HG02943 (cell line): ENCODE data around the gene PRSS8.
"Not testable (repeated sequence)": the region's sequence is repeated elsewhere in the genome, so short reads cannot be mapped to it uniquely, and the experiment has no call there.

Experiments
- ATAC-seq: cut with Tn5 transposase; IDR thresholded peaks from one replicate; pipeline ENCODE4 v1.9.1; 2021; ENCODE audit warnings: mild to moderate bottlenecking, low read depth, moderate library complexity; ENCODE audit not compliant: unreplicated experiment

PRSS8 gene

GRCh38 chr16:31145398-31145990, 10.0 kb upstream of the PRSS8 start:
- ATAC-seq, result no peak

GRCh38 chr16:31144418-31144817, 8.9 kb upstream of the PRSS8 start:
- not testable (repeated sequence) for ATAC-seq

- ATAC-seq, result no peak
These were observed 8.2 kb upstream of the PRSS8 start for GRCh38 chr16:31143694-31144148.

GRCh38 chr16:31143011-31143693, 7.6 kb upstream of the PRSS8 start:
- no peak for ATAC-seq

GRCh38 chr16:31142109-31143010, 6.8 kb upstream of the PRSS8 start:
- peak; percentile 86 for ATAC-seq

- ATAC-seq, result no peak
These were observed 6.1 kb upstream of the PRSS8 start for GRCh38 chr16:31141489-31142108.

- ATAC-seq, result not testable (repeated sequence)
These were observed 5.5 kb upstream of the PRSS8 start for GRCh38 chr16:31141071-31141469.

GRCh38 chr16:31138621-31139578, 3.4 kb upstream of the PRSS8 start:
- ATAC-seq, result no peak

- ATAC-seq, result not testable (repeated sequence)
These were observed 1.4 kb upstream of the PRSS8 start for GRCh38 chr16:31136822-31137499.

- ATAC-seq, result no peak
These were observed 748 bp upstream of the PRSS8 start for GRCh38 chr16:31136287-31136662.

GRCh38 chr16:31134625-31135534, 647 bp downstream of the PRSS8 start:
- ATAC-seq, result no peak

- no peak for ATAC-seq
These were observed 1.4 kb downstream of the PRSS8 start for GRCh38 chr16:31134091-31134571.

GRCh38 chr16:31133046-31133501, 2.5 kb downstream of the PRSS8 start:
- ATAC-seq, result no peak

GRCh38 chr16:31132303-31132979, 3.1 kb downstream of the PRSS8 start:
- no peak for ATAC-seq

- ATAC-seq, result no peak
These were observed 3.7 kb downstream of the PRSS8 start for GRCh38 chr16:31131841-31132271.

GRCh38 chr16:31131416-31131815, 4.1 kb downstream of the PRSS8 start:
- ATAC-seq, result no peak

- ATAC-seq, result no peak
These were observed 4.6 kb downstream of the PRSS8 start for GRCh38 chr16:31130899-31131298.
